Common myeloid progenitor, CD34-positive (primary cell): ENCODE measurements around the gene TOX4.

ENCODE experiments used
- CTCF ChIA-PET: fragments of 350-600 bp; sonication (Branson Sonifier 250); formaldehyde crosslinking; loops from one replicate; lab custom pipeline; 2021; ENCODE audit warnings: antibody characterized with exemption; lab: Charles Lee
- POLR2A ChIA-PET: fragments of 350-600 bp; sonication (Branson Sonifier 250); formaldehyde crosslinking; loops from one replicate; lab custom pipeline; 2021; ENCODE audit warnings: antibody characterized with exemption; lab: Charles Lee
- DNase-seq, 3 donors: peaks; one replicate each; pipeline versions ENCODE4 v3.0.0 to v3.0.0-alpha.2; 2013
- H3K27ac ChIP-seq, 2 experiments: 1 replicate in 1 of 2; 2 replicates in 1 of 2; pipeline ENCODE4 v1.7.0; 2013; ENCODE audit warnings: inconsistent platforms in 2 of 2, low read length in 2 of 2, mild to moderate bottlenecking in 2 of 2, low read depth in 1 of 2, moderate library complexity in 1 of 2; ENCODE audit not compliant: severe bottlenecking in 2 of 2, insufficient read depth in 1 of 2, poor library complexity in 1 of 2
- H3K27me3 ChIP-seq, 5 experiments: replicated peaks in 2 of 5; 1 replicate in 3 of 5; 2 replicates in 2 of 5; pipeline versions ENCODE4 v1.6.1 to v1.7.0; 2013; ENCODE audit warnings: low read length in 4 of 5, mild to moderate bottlenecking in 2 of 5, moderate library complexity in 2 of 5, inconsistent platforms in 1 of 5; ENCODE audit not compliant: insufficient read depth in 5 of 5, control insufficient read depth in 4 of 5
- H3K36me3 ChIP-seq, 4 experiments: 1 replicate in 2 of 4; 2 replicates in 2 of 4; pipeline versions ENCODE4 v1.6.1 to v1.7.0; 2013; ENCODE audit warnings: low read length in 3 of 4, control low read depth in 1 of 4, mild to moderate bottlenecking in 1 of 4; ENCODE audit not compliant: control insufficient read depth in 4 of 4, insufficient read depth in 4 of 4
- H3K4me1 ChIP-seq, 4 experiments: 1 replicate in 3 of 4; 2 replicates in 1 of 4; pipeline versions ENCODE4 v1.6.1 to v1.7.1; 2013; ENCODE audit warnings: low read length in 3 of 4, mild to moderate bottlenecking in 3 of 4, control low read depth in 1 of 4, inconsistent platforms in 1 of 4, moderate library complexity in 1 of 4; ENCODE audit not compliant: control insufficient read depth in 4 of 4, insufficient read depth in 4 of 4; ENCODE audit errors: control extremely low read depth in 1 of 4
- H3K4me3 ChIP-seq, 7 experiments: 1 replicate in 4 of 7; 2 replicates in 3 of 7; pipeline versions ENCODE4 v1.5.1 to v1.7.0; 2013; ENCODE audit warnings: mild to moderate bottlenecking in 7 of 7, low read length in 6 of 7, moderate library complexity in 6 of 7, inconsistent platforms in 2 of 7, low read depth in 2 of 7, control low read depth in 1 of 7; ENCODE audit not compliant: insufficient read depth in 4 of 7, control insufficient read depth in 1 of 7; ENCODE audit errors: extremely low read depth in 1 of 7
- H3K9me3 ChIP-seq, 5 experiments: 1 replicate in 4 of 5; 2 replicates in 1 of 5; pipeline versions ENCODE4 v1.6.1 to v1.7.1; 2013; ENCODE audit warnings: low read length in 4 of 5, mild to moderate bottlenecking in 2 of 5, inconsistent platforms in 1 of 5, low read depth in 1 of 5, moderate library complexity in 1 of 5; ENCODE audit not compliant: control insufficient read depth in 4 of 5, insufficient read depth in 2 of 5; ENCODE audit errors: control extremely low read depth in 1 of 5
- WGBS: methylation state at CpG from one replicate; pipeline ENCODE4 v1.1.5; 2013; ENCODE audit not compliant: insufficient coverage; 5-methylcytosine and 5-hydroxymethylcytosine counted together

TOX4 gene

GRCh38 chr14:21533294-21533693, 56.3 kb downstream of the TOX4 start:
- Histone ChIP-seq H3K9me3 (peaks cover 0 to 6% (median 2%) of the 10 kb centered on the region in 5 experiments), H3K27ac (no peak overlapping the region), H3K4me1 (peaks cover 2 to 11% (median 9%) of the 10 kb centered on the region in 4 experiments), H3K27me3 (peaks cover 9 to 41% (median 14%) of the 10 kb centered on the region in 5 experiments), H3K4me3 (no peak overlapping the region), H3K36me3 (no peaks in the 10 kb centered on the region)
- DNase-seq = no peak
- CTCF ChIA-PET = interaction anchor here (2.4 kb wide), 1 partner anchor 35 kb away, joined by 10 read pairs; no protein-coding TSS in a partner anchor
- POLR2A ChIA-PET = no interaction called here

GRCh38 chr14:21534576-21534975, 57.6 kb downstream of the TOX4 start:
- peaks cover 10 to 52% (median 18%) of the 10 kb centered on the region in 5 experiments for H3K27me3 ChIP-seq
- H3K36me3 ChIP-seq = no peaks in the 10 kb centered on the region
- POLR2A ChIA-PET = no interaction called here
- CTCF ChIA-PET = interaction anchor here (1.1 to 2.4 kb wide), 3 partner anchors 18 to 36 kb away, joined by 3 to 10 read pairs (median 3); no protein-coding TSS in a partner anchor
- WGBS = 33% methylated on average over 1 of the region's 4 CpGs
- DNase-seq = peak in 2 of 3 donors; percentile 42 to 47
- peaks cover 2 to 11% (median 7%) of the 10 kb centered on the region in 4 experiments for H3K4me1 ChIP-seq
- peaks cover 0 to 6% (median 2%) of the 10 kb centered on the region in 5 experiments for H3K9me3 ChIP-seq
- H3K27ac ChIP-seq = no peak overlapping the region
- no peak overlapping the region for H3K4me3 ChIP-seq

- H3K4me3 ChIP-seq = peak overlapping the region in 1 of 7 experiments; percentile 3
- no peak for DNase-seq
- peaks cover 0 to 6% (median 2%) of the 10 kb centered on the region in 5 experiments for H3K9me3 ChIP-seq
- POLR2A ChIA-PET = no interaction called here
- H3K27ac ChIP-seq = no peak overlapping the region
- CTCF ChIA-PET = interaction anchor here (2.4 kb wide), 1 partner anchor 37 kb away, joined by 10 read pairs; no protein-coding TSS in a partner anchor
- H3K36me3 ChIP-seq = no peaks in the 10 kb centered on the region
- 45% methylated on average over 3 of the region's 6 CpGs for WGBS
- peaks cover 10 to 52% (median 18%) of the 10 kb centered on the region in 5 experiments for H3K27me3 ChIP-seq
- H3K4me1 ChIP-seq = peaks cover 2 to 11% (median 7%) of the 10 kb centered on the region in 4 experiments
Observed at GRCh38 chr14:21535545-21536417, 58.8 kb downstream of the TOX4 start.

GRCh38 chr14:21536418-21537089, 59.6 kb downstream of the TOX4 start:
- H3K27ac ChIP-seq = no peak overlapping the region
- H3K9me3 ChIP-seq = peaks cover 0 to 6% (median 2%) of the 10 kb centered on the region in 5 experiments
- POLR2A ChIA-PET = no interaction called here
- H3K27me3 ChIP-seq = peaks cover 10 to 52% (median 18%) of the 10 kb centered on the region in 5 experiments
- H3K36me3 ChIP-seq = no peaks in the 10 kb centered on the region
- H3K4me1 ChIP-seq = peaks cover 2 to 11% (median 7%) of the 10 kb centered on the region in 4 experiments
- WGBS = 6% methylated on average over 19 of the region's 25 CpGs
- CTCF ChIA-PET = interaction anchor here (0.7 to 1.0 kb wide), 2 partner anchors 8 to 20 kb away, joined by 3 read pairs; no protein-coding TSS in a partner anchor
- H3K4me3 ChIP-seq = peak overlapping the region in 5 of 7 experiments; percentile 3 to 55 (median 16)
- no peak for DNase-seq

GRCh38 chr14:21537090-21537424, 60.1 kb downstream of the TOX4 start:
- DNase-seq = peak in 2 of 3 donors; percentile 13 to 25
- Histone ChIP-seq H3K9me3 (peaks cover 0 to 6% (median 2%) of the 10 kb centered on the region in 5 experiments), H3K27ac (no peak overlapping the region), H3K27me3 (peaks cover 10 to 52% (median 18%) of the 10 kb centered on the region in 5 experiments), H3K4me3 (peak overlapping the region in 1 of 7 experiments; percentile 55), H3K36me3 (no peaks in the 10 kb centered on the region), H3K4me1 (peaks cover 2 to 11% (median 7%) of the 10 kb centered on the region in 4 experiments)
- ChIA-PET POLR2A (no interaction called here), CTCF (interaction anchor here (0.7 to 1.0 kb wide), 3 partner anchors 8 to 39 kb away, joined by 3 read pairs; no protein-coding TSS in a partner anchor)
- 19% methylated on average over 3 of the region's 3 CpGs for WGBS

- Histone ChIP-seq H3K27me3 (peaks cover 10 to 49% (median 18%) of the 10 kb centered on the region in 5 experiments), H3K4me1 (peaks cover 2 to 11% (median 7%) of the 10 kb centered on the region in 4 experiments), H3K27ac (no peak overlapping the region), H3K9me3 (peaks cover 0 to 6% (median 2%) of the 10 kb centered on the region in 5 experiments), H3K36me3 (no peaks in the 10 kb centered on the region), H3K4me3 (no peak overlapping the region)
- POLR2A ChIA-PET = no interaction called here
- no peak for DNase-seq
- CTCF ChIA-PET = interaction anchor here (1.2 kb wide), 1 partner anchor 11 kb away, joined by 4 read pairs; no protein-coding TSS in a partner anchor
- 73% methylated on average over 2 of the region's 3 CpGs for WGBS
Observed at GRCh38 chr14:21539189-21539940, 62.4 kb downstream of the TOX4 start.
